DMS 273 treated with DMSO at 0.1 percent for 48 hours (cell line): ENCODE data around the gene SMYD3.
"Not testable (repeated sequence)": the region's sequence is repeated elsewhere in the genome, so short reads cannot be mapped to it uniquely, and the experiment has no call there.

ENCODE experiments used
- DNase-seq: peaks from one replicate; lab custom pipeline; 2025; lab: John Stamatoyannopoulos, UW

The SMYD3 gene

DNA sequence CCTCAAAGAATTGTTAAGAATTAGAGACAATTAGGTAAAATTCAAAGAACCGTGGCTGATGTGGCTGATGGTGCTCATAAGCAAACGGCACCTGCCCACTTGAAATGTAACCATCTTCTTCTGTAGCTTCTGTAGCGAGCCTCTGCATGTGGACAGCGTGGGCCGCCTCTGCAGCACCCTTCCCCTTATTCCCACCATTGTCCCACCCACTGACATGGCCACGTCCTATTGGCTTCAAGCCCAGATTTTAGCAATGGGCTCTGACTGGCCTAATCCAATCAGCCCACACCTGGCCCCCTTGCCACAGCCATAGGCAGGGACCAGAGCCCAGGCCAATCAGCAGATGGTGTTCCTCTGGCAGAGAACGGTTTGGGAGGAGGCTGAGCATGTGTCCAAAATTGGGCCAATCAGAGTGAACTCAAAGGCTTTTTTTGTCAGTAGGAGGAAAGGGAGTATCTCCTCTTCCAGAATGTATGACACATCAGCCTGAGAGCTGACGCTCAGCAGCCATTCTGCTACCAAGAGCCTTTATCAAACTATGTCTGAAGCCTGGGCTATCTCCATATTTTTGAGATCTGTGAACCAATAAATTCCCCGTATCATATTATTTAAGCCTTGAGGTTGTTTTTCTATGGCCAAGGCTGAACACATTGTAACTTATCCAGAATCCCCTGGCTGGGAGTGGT is 518.5 kb downstream of the SMYD3 start:
- DNase-seq = no peak

DNA sequence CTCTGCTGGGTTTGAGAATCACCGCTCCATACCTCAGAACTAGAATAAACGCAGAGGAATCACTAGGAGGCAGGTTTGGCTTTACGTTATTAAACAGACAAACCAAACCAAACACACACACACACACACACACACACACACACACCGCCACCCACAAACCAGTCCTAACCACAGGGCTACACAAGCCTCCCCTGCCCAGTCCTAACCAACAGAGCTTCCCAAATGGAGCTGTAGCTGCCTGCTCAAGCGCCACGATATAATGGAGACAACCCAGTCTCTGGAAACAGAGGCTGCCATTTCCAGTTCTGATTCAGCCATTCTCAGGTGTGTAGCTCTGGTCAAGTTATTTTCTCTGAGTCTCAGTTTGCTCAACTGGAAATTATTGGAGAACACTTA is 519.1 kb downstream of the SMYD3 start:
- DNase-seq = no peak

DNA sequence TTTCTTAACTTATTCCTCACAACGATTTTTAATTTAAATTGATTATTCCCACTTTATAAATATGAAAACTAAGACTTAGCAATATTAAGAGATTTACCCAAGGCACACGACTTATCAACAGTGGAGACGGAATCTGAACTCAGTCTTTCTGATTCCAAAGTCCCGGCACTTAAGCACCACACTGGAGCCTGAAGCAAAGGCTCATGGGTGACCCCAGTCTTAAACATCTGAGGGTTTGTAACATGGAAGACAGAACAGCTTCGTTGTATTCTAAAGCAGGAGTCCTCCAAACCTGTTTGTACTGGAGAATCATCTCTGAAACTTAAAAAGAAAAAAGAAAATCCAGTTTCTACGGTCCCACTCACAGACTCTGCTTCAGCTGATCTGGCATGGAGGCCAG is 519.5 kb downstream of the SMYD3 start:
- no peak for DNase-seq

DNA sequence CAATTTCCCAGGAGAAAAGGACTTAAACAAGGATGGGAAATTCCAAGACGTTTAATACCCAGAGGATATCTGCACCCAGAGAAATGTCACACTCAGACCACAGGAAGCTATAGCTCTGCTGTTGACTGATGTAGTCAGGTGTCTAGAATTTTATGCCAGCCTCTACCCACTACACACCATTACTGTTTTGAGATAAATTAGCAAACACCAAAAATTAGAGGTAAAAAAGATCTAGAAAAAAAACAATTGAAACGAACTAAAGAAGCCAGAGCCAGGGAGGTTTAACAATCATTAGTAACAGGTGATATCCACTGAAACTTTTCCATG is 519.9 kb downstream of the SMYD3 start:
- DNase-seq = no peak

DNA sequence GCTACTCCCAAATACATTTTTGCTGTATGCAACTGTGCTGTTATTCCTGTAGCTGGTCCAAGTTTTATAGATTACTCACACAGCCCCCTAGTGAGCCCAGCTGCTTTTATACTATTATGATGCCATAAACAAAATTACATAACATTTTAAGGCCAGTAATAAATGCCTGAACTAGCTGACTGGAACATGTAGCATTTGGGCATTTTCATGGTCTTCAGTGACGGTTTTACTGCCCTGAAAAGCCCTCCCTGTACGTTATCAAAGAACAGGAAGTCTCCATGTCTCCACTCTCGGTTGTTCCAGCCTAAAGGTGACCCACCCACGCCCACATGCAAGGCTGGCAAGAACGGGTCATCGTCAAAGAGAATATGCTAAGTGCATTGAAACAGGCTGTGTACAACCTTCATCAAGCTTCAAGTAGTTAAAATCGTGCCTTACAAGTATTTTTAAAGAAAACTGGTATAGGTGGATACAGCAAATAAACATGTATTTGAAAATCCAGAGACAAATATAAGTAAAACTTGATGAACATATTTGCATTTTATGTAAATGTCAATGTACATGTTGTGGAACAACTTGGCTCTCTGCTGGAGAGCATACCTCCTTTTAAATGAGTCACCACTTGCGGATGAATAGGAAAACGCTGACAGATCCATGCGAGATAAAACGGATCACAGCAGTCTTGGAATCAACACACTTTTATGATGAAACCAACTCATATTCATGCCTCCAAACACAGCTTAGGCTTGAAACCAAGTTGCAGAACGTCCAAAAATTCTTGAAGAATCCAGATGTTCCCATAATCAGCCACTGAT is 520.5 kb downstream of the SMYD3 start:
- DNase-seq = no peak

DNA sequence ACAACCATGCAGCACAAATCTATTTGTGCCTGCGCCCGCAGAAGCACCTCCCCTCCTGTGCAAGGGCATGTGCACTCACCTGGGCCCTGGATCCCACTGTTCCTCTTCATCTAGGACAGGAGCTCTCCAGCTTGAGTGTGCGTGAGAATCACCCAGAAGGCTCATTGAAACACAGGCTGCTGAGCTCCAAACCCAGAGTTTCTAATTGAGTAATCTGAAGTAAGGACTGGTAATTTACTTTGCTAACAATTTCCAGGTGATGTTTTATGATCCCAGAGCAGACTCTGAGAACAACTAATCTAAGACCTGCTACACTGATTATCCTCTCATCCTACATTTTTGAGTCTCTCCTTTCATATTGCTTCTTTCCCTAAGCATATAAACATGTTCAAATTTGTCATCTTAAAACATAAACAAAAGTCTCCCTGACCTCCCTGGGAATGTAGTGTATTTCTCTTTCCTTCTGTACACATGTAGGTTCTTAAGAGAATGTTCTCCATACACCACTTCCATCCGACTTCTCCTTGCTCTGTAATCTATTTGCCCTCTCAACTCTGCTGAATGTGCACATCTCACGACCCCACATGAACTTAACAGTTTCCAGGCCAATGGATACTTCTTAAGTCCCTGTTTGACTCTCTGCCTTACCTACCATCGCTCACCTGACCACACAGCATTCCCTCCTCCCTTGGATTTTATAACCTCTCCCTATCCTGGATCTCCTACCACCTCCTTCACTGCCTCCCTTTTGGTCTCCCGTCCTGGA is 522.5 kb downstream of the SMYD3 start:
- DNase-seq = no peak

DNA sequence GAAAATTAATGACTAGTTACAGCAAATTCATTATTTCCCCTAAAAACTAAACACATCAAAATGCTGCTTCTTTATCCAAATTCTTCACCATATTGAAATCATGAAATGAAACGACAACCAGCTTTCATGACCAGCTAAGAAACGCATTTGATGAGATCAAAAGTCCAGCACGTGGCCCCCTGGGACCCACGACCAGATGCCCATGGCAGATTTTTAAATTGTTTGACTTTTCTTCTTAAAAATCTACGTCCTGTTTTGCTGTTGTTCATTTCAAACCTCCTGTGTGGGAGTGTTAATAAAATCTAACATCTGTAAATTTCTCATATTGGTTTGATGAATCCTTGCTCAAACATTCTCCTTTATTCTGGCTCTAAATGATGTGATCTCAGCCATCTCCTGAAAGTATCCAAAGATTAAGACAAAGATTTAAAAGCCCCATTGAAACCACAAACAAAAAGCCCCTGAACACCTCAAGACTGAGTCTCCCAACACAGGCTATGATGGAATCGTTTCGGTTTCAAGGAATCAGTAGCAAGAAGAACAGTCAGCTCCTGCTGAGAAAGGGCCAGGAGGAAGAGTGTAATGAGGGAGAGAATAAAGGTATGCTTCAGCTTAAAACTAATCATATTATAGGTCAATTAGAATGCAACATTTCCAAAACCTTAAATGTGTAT is 523.6 kb downstream of the SMYD3 start:
- DNase-seq = no peak

DNA sequence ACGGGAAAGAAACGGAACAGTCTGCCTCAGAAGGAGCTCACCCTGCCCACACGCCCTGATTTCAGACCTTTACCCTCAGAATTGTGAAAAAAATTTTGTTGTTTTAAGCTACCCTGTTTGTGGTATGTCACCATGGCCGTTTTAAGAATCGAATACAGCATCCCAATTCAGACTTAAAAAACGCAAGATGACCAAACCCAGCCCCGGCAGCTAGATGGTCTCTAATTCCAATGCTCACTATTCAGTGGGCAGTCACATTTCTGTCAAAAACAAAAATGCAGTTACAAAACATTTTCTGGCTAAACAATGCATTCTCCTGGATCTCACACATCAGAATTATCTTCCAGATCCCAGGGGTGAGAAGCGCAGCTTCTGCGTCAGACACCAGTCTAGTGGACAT is 527.5 kb downstream of the SMYD3 start:
- no peak for DNase-seq

DNA sequence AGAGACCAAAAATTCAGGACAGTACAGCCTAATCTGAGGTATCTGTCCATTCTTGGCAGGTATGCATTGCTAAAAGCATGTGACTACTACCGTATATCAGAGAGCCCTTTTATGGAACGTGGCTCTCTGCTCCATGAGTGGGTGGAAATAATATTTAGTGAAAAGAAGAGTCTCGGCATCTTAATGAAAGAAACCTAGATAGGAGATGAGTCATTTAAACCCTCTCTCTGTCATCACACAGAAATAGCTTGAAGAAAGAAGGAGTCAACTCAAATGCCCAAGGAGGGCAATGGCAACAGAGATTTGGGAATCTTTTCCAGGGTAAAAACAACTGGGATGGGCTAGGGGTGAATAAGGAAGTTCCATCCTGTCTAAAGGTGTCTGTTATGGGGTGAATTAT is 528.2 kb downstream of the SMYD3 start:
- DNase-seq = no peak

DNA sequence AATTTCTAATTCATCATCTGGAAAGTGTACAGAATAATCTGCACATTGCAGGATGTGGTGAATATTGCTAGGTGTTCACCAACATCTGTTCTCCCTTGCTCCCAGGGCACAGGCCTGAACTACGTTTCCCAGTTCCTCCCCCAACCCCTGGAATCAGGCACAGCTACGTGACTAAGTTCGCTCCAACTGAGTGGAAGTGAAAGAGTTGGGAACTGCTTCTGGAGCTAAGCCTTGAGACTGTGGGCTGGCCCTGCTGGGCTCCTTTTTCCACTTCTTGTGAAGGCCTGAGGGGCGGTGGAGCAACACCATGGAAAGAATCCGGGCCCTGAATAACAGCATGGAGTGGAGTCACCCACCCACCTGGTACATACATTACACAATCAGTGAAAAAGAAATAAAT is 534.6 kb downstream of the SMYD3 start:
- no peak for DNase-seq

DNA sequence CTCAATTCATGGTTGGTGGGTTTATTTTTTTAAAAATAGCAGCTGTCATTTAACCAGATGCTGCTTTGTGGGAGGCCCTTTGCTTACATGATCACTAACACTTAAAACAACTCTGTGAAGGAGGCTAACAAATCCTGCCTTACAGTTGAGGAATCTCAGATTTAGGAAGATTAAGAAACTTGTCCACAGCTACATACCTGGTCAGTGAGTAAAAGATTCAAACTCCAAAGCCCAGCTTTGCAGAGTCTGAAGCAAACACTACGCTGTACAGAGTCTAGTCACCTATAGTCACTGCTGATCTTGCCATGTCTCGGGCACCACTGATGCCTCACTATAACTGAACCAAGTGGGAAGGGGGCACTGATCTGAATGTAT is 535.4 kb downstream of the SMYD3 start:
- DNase-seq = no peak

DNA sequence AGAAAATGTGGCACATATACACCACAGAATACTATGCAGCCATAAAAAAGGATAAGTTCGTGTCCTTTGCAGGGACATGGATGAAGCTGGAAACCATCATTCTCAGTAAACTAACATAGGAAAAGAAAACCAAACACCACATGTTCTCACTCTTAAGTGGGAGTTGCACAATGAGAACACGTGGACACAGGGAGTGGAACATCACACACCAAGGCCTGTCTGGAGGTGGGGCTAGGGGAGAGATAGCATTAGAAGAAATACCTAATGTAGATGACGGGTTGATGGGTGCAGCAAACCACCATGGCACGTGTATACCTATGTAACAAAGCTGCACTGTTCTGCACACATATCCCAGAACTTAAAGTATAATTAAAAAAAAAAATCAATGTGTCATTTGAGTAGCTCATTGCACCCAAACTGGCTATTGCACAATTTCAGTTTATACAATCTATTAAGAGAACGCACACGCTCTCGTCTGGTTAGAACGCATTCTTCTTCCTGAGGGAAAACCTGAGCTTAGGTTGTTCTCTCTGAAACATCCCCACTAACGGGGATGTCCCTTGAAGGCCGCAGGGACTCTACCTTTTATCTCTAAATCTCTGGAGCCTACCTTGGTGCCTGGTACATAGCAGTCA is 535.9 kb downstream of the SMYD3 start:
- not testable (repeated sequence) for DNase-seq

DNA sequence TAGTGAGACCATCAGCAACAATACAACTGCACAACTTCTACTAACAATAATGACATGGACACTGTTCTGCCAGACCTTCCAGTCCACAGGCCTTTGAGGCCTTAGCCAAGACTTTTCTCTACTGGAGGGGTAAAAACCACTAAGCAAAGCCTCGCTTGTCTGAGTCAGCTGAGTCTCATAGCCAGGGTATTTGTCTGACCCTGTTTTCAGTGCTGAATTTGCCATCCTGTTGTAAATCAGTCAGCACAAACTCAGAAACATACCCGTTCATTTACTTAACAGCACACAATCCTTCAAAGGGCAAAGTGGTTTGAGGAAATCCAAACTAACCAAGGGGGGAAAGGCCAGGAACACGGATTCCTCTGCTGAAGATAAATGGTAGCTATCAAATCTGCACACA is 537.8 kb downstream of the SMYD3 start:
- DNase-seq = no peak

DNA sequence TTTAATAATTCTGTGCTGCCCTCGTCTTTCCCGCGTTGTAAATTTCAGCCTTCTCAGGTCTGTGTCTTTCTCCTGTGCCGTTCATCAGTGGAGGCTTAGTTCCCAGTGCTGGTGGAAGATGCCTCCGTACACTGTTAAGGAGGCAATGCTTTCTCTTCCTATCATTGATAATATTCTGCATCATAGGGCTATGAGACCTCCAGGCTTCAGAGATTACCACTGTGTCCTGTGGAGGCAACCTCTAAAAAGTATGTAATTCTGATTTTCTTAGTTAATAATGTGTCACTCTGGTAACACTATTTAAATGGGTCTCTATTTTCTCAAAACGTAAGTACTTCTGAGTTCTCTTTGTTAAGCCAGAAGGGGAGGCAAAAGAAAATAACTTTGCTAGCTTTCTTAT is 538.3 kb downstream of the SMYD3 start:
- no peak for DNase-seq

DNA sequence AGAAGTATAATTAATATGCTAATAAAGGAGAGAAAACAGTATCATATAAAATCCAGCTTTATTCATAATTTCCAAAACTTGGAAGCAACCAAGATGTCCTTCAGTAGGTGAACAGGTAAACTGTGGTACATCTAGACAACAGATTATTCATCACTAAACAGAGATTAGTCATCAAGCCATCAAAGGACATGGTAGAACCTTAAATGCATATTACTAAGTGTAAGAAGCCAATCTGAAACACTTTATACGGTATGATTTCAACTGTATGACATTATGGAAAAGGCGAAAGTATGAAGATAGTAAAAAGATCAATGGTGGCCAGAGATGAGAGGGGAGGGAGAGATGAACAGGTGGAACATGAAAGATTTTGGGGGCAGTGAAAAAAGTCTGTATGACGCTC is 541.7 kb downstream of the SMYD3 start:
- DNase-seq = no peak

DNA sequence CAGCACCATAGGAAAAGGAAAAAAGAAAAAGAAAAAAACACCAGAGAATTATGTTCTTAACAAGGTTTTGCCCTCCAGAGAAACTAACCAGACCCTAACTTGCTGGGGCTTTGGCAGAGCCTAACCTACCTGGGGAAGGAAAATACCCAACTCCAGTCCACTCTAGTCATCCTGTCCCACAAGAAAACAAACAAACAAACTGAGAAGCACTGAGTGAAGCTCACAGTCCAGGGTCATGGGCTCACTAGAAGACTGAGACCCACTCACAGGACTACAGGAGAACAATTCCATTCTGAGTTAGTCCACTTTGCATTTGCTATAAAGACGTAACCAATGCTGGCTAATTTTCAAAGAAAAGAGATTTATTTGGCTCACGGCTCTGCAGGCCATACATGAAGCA is 543.4 kb downstream of the SMYD3 start:
- DNase-seq = no peak

DNA sequence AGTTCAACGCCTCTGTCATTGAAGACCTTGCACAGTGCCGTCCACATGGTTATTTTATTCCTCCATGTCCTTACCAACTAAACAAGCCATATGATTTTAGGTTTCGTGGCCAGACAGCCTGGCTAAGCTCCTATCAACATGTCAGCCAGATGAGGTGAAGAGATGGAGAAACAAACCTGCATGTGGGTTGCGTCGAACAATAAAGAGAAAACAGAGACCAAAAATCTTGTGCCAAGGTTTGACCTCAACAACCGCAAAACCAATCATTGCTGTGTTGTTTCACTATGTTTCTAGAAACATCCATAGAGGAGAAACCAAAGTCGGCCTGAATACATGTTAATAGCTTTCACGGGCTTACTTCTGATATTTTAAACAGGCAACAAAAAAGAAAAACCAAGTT is 544.6 kb downstream of the SMYD3 start:
- DNase-seq = no peak

DNA sequence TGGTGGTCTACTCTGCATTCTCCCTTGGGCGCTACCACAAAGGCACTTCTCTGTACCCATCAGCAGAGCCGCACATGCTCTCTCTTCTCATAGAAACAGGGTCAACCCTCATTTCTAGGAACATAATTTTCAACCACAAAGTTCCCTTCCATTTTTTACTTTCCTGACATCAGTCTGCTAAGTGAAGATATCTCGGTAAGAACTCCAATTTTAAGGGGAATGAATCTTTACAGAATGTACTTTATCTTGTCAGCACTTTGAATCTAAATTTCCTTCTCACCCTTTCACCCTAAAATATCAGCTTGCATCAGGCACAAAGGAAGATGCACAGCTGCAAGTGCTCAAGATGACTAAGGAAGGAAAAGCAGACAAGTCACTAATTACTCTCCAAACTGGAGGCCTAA is 545.9 kb downstream of the SMYD3 start:
- DNase-seq = no peak

DNA sequence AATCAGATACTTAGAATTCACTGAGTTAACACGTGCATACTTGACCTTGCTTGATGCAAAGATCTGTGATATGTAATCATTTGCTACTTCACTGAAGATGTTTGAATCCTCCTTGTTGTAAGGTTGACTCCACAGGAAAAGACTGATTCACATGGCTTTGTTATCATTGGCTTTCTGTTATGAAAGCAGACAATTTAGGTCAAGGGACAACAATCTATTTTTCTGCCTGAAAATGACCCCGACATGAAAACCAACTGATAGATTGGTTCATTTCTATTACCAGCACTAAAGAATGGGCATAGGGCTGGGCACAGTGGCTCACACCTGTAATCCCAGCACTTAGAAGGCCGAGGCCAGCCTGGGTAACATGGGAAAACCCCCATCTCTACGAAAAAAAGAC is 546.9 kb downstream of the SMYD3 start:
- no peak for DNase-seq

DNA sequence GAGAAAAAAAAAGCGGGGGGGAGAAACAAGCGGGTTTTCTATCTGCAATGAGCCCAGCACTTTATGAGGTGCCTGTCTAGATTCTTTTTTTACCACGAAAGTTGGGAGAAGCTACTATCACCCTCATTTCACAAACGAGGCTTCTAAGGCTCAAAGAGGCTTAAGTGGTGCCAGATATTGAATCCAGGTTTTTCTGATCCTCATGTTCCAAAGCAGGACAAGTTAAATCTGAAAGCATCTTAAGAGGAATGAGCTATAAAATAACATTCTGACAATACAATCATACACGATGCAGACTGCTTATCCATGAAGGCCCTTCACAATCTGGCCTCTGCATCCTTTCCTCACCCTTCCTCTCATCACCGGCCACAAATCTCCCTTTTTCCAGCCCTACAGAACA is 549.1 kb downstream of the SMYD3 start:
- no peak for DNase-seq

DNA sequence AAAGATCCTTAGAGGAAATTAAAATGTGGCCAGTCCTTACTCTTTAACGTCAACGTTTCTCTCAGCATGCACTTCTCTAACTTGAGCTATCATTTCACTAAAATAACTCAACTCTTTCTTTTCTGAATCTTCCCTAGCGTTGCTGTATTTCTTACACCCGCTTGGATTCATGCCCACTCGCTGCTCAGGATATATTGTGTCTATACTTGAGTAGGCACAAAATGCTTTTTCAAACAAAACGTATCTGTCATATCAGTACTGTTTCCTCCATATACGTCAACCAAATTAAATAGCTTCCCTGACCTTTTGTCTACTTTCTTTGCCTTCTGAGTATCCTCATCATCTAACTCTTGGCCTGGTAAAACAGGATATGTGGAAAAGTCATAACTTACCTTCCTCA is 549.7 kb downstream of the SMYD3 start:
- no peak for DNase-seq

DNA sequence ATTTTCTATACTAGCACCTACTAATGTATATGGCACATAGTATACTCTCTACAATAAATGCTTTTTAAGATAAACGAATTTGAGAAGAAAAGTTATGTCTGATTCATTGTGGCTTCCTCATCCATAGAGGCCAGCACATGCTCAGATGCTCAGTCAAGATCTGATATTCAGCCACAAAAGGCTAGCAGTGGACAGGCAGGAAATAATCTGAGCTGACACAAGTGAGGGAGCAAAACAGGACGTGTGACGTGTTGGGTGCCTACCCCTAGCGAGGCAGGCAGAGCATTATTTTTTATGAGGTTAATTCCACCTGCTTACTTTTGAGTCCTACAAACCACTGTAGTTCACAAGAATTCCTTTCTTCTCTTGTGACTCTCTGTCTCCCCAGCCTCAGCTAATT is 550.9 kb downstream of the SMYD3 start:
- no peak for DNase-seq
